ENCODE results near the gene EPN3.

- TF ChIP-seq POLR2A (IDR thresholded peaks at IDR 0.05; ENCODE audit: borderline replicate concordance, extremely low read depth, insufficient read depth, insufficient read length), result no peak
- TF ChIP-seq, protein P1, sequence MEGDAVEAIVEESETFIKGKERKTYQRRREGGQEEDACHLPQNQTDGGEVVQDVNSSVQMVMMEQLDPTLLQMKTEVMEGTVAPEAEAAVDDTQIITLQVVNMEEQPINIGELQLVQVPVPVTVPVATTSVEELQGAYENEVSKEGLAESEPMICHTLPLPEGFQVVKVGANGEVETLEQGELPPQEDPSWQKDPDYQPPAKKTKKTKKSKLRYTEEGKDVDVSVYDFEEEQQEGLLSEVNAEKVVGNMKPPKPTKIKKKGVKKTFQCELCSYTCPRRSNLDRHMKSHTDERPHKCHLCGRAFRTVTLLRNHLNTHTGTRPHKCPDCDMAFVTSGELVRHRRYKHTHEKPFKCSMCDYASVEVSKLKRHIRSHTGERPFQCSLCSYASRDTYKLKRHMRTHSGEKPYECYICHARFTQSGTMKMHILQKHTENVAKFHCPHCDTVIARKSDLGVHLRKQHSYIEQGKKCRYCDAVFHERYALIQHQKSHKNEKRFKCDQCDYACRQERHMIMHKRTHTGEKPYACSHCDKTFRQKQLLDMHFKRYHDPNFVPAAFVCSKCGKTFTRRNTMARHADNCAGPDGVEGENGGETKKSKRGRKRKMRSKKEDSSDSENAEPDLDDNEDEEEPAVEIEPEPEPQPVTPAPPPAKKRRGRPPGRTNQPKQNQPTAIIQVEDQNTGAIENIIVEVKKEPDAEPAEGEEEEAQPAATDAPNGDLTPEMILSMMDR (IDR thresholded peaks at IDR 0.05 in 2 of 3, conservative IDR thresholded peaks at IDR 0.05 in 1 of 3; ENCODE audit: borderline replicate concordance in 1 of 3, insufficient read depth in 1 of 3, low read depth in 2 of 3, low read length in 2 of 3), result no peak
- no peak for TF ChIP-seq EZH2 (IDR thresholded peaks at IDR 0.05)
- TF ChIP-seq EGR1 (IDR thresholded peaks at IDR 0.05; ENCODE audit: low read depth), result no peak
- TF ChIP-seq ATF3 (IDR thresholded peaks at IDR 0.05), result no peak
- no peak for TF ChIP-seq RAD21 (IDR thresholded peaks at IDR 0.05; ENCODE audit: low read depth)
- no peak for TF ChIP-seq SIN3A (IDR thresholded peaks at IDR 0.05; ENCODE audit: low read depth)
- TF ChIP-seq, protein P2, sequence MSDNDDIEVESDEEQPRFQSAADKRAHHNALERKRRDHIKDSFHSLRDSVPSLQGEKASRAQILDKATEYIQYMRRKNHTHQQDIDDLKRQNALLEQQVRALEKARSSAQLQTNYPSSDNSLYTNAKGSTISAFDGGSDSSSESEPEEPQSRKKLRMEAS (IDR thresholded peaks at IDR 0.05), result no peak
- TF ChIP-seq YY1 (IDR thresholded peaks at IDR 0.05; ENCODE audit: extremely low read depth, insufficient replicate concordance, low read depth, low read length), result no peak
- TF ChIP-seq JUND (IDR thresholded peaks at IDR 0.05), result no peak
- no peak for TF ChIP-seq ELF1 (IDR thresholded peaks at IDR 0.05; ENCODE audit: borderline replicate concordance, low read depth)
- no peak for TF ChIP-seq POLR2AphosphoS5 (IDR thresholded peaks at IDR 0.05; ENCODE audit: low read depth, low read length)
- TF ChIP-seq, protein P3, sequence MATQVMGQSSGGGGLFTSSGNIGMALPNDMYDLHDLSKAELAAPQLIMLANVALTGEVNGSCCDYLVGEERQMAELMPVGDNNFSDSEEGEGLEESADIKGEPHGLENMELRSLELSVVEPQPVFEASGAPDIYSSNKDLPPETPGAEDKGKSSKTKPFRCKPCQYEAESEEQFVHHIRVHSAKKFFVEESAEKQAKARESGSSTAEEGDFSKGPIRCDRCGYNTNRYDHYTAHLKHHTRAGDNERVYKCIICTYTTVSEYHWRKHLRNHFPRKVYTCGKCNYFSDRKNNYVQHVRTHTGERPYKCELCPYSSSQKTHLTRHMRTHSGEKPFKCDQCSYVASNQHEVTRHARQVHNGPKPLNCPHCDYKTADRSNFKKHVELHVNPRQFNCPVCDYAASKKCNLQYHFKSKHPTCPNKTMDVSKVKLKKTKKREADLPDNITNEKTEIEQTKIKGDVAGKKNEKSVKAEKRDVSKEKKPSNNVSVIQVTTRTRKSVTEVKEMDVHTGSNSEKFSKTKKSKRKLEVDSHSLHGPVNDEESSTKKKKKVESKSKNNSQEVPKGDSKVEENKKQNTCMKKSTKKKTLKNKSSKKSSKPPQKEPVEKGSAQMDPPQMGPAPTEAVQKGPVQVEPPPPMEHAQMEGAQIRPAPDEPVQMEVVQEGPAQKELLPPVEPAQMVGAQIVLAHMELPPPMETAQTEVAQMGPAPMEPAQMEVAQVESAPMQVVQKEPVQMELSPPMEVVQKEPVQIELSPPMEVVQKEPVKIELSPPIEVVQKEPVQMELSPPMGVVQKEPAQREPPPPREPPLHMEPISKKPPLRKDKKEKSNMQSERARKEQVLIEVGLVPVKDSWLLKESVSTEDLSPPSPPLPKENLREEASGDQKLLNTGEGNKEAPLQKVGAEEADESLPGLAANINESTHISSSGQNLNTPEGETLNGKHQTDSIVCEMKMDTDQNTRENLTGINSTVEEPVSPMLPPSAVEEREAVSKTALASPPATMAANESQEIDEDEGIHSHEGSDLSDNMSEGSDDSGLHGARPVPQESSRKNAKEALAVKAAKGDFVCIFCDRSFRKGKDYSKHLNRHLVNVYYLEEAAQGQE (IDR thresholded peaks at IDR 0.05; ENCODE audit: low read depth), result no peak
- TF ChIP-seq ZFX (IDR thresholded peaks at IDR 0.05), result no peak
These were observed 51.1 kb downstream of the EPN3 start for GRCh38 chr17:50583641-50584040.
